HepG2 (cell line): ENCODE results near the gene ZNF653. TPM values are rescaled to one million over a fixed set of nuclear protein-coding genes. Genes with fewer than 3 reads are reported as not detected.

Source experiments
- HNF4A ChIP-seq: sonication (generic); formaldehyde crosslinking; IDR thresholded peaks from 2 replicates; pipeline ENCODE4 v1.4.0; 2020; ENCODE audit warnings: missing genetic modification reagents
- HOXA5 ChIP-seq: sonication (generic); formaldehyde crosslinking; IDR thresholded peaks from 2 replicates; pipeline ENCODE4 v1.4.0; 2020; ENCODE audit warnings: missing genetic modification reagents
- KLF16 ChIP-seq, 2 experiments: sonication (generic) in 1 of 2; formaldehyde crosslinking in 1 of 2; IDR thresholded peaks; 2 replicates each; pipeline versions ENCODE4 v1.6.1 to v1.8.0; 2016 to 2023; ENCODE audit warnings: missing genetic modification reagents in 2 of 2, missing compliant biosample characterization in 1 of 2
- NFYB ChIP-seq: sonication (generic); formaldehyde crosslinking; IDR thresholded peaks from 2 replicates; pipeline ENCODE4 v1.4.0; 2020; ENCODE audit warnings: missing genetic modification reagents
- PHB2 ChIP-seq: fragments of 450-650 bp; IDR thresholded peaks from 2 replicates; pipeline ENCODE4 v1.6.1; 2018; ENCODE audit not compliant: partially characterized antibody
- SETDB1 ChIP-seq: sonication (generic); formaldehyde crosslinking; IDR thresholded peaks from 2 replicates; pipeline ENCODE4 v1.5.1; 2020; ENCODE audit warnings: missing genetic modification reagents, mild to moderate bottlenecking, borderline replicate concordance
- SIN3B ChIP-seq: fragments of 150-350 bp; IDR thresholded peaks from 2 replicates; pipeline ENCODE4 v1.6.1; 2014; ENCODE audit warnings: low read length
- TBL1XR1 ChIP-seq: fragments of 150-350 bp; IDR thresholded peaks from 2 replicates; pipeline ENCODE4 v1.6.1; 2014; ENCODE audit warnings: borderline replicate concordance, low read length; ENCODE audit not compliant: partially characterized antibody
- ZNF17 ChIP-seq: sonication (generic); formaldehyde crosslinking; IDR thresholded peaks from 2 replicates; pipeline ENCODE4 v1.5.0; 2020; ENCODE audit warnings: mild to moderate bottlenecking, missing genetic modification reagents
- ZNF263 ChIP-seq: sonication (generic); formaldehyde crosslinking; IDR thresholded peaks from 2 replicates; pipeline ENCODE4 v1.4.0; 2020; ENCODE audit warnings: missing genetic modification reagents
- ZNF333 ChIP-seq: sonication (generic); formaldehyde crosslinking; IDR thresholded peaks from 2 replicates; pipeline ENCODE4 v1.4.0; 2020; ENCODE audit warnings: mild to moderate bottlenecking, missing genetic modification reagents, borderline replicate concordance
- ZNF337 ChIP-seq: sonication (generic); formaldehyde crosslinking; IDR thresholded peaks from 2 replicates; pipeline ENCODE4 v1.5.1; 2020; ENCODE audit warnings: missing genetic modification reagents, low read depth, mild to moderate bottlenecking, borderline replicate concordance
- ZNF34 ChIP-seq: sonication (generic); formaldehyde crosslinking; IDR thresholded peaks from 2 replicates; pipeline ENCODE4 v1.4.0; 2020; ENCODE audit warnings: mild to moderate bottlenecking, missing genetic modification reagents, borderline replicate concordance
- ZNF496 ChIP-seq: sonication (generic); formaldehyde crosslinking; IDR thresholded peaks from 2 replicates; pipeline ENCODE4 v1.8.1; 2023; ENCODE audit warnings: mild to moderate bottlenecking, moderate library complexity, missing genetic modification reagents; ENCODE audit not compliant: insufficient replicate concordance
- ZNF563 ChIP-seq: sonication (generic); formaldehyde crosslinking; IDR thresholded peaks from 2 replicates; pipeline ENCODE4 v1.8.0; 2022; ENCODE audit warnings: mild to moderate bottlenecking, moderate library complexity, missing genetic modification reagents
- ZNF607 ChIP-seq: sonication (generic); formaldehyde crosslinking; IDR thresholded peaks from 2 replicates; pipeline ENCODE4 v1.5.1; 2020; ENCODE audit warnings: missing genetic modification reagents, mild to moderate bottlenecking, borderline replicate concordance
- ZNF724P ChIP-seq: sonication (generic); formaldehyde crosslinking; IDR thresholded peaks from 2 replicates; pipeline ENCODE4 v1.8.0; 2022; ENCODE audit warnings: missing genetic modification reagents, borderline replicate concordance
- ZSCAN9 ChIP-seq: IDR thresholded peaks from 2 replicates; pipeline ENCODE4 v1.6.1; 2016; ENCODE audit warnings: borderline replicate concordance
- polyA plus RNA-seq, 8 experiments: library from polyadenylated mRNA; depleted of rRNA in 3 of 8; stranded (reverse) in 7 of 8; unstranded in 1 of 8; fragments of >200 nt; fragmentation: Illumina TruSeq in 4 of 8; extraction: Trizol in 4 of 8; gene quantifications; 2 replicates each; pipeline versions ENCODE4 v1.2.1 to v1.2.3, GENCODE V29; 2011 to 2016; ENCODE audit warnings: low read depth in 4 of 8, missing spikeins in 1 of 8, mixed read lengths in 1 of 8; ENCODE audit not compliant: insufficient read depth in 1 of 8
- total RNA-seq, 5 experiments: library from RNA; depleted of rRNA; stranded (reverse); fragments of >200 nt; fragmentation: Illumina TruSeq; extraction: Trizol; gene quantifications; 2 replicates each; pipeline ENCODE4 v1.2.3, GENCODE V29; 2016; ENCODE audit warnings: low read depth in 1 of 5
- TF ChIP-seq, protein P1 (sequence below): sonication (generic); formaldehyde crosslinking; IDR thresholded peaks from 2 replicates; pipeline ENCODE4 v1.4.0; 2020; ENCODE audit warnings: missing genetic modification reagents, borderline replicate concordance
- TF ChIP-seq, protein P2 (sequence below): sonication (generic); formaldehyde crosslinking; IDR thresholded peaks from 2 replicates; pipeline ENCODE4 v1.5.0; 2020; ENCODE audit warnings: mild to moderate bottlenecking, missing genetic modification reagents
- TF ChIP-seq, protein P3 (sequence below): sonication (generic); formaldehyde crosslinking; IDR thresholded peaks from 2 replicates; pipeline ENCODE4 v1.5.0; 2020; ENCODE audit warnings: mild to moderate bottlenecking, missing genetic modification reagents, borderline replicate concordance

ZNF653 gene
- total and polyA plus RNA-seq, 2 of the 13 experiments (the other 11 are each of a cell fraction or from before 2014, with no cell fraction given), result 4.7 to 7.1 TPM

GRCh38 chr19:11435057-11435832 is 70.4 kb downstream of the ZNF653 start, which contains the start of the genes ODAD3 and PRKCSH (continued):
- peak; percentile 51; the same call in 1 of the 2 replicates for TF ChIP-seq SIN3B
- peak; percentile 17 for TF ChIP-seq TBL1XR1
- peak; percentile 93 for TF ChIP-seq HNF4A (CRISPR knock-in tag)
- TF ChIP-seq SETDB1 (CRISPR knock-in tag), result no peak
- no peak for TF ChIP-seq ZNF724P (CRISPR knock-in tag)
- TF ChIP-seq PHB2, result no peak
- no peak for TF ChIP-seq ZNF263 (CRISPR knock-in tag)
- TF ChIP-seq HOXA5 (CRISPR knock-in tag), result peak; percentile 78
- TF ChIP-seq, protein P1, sequence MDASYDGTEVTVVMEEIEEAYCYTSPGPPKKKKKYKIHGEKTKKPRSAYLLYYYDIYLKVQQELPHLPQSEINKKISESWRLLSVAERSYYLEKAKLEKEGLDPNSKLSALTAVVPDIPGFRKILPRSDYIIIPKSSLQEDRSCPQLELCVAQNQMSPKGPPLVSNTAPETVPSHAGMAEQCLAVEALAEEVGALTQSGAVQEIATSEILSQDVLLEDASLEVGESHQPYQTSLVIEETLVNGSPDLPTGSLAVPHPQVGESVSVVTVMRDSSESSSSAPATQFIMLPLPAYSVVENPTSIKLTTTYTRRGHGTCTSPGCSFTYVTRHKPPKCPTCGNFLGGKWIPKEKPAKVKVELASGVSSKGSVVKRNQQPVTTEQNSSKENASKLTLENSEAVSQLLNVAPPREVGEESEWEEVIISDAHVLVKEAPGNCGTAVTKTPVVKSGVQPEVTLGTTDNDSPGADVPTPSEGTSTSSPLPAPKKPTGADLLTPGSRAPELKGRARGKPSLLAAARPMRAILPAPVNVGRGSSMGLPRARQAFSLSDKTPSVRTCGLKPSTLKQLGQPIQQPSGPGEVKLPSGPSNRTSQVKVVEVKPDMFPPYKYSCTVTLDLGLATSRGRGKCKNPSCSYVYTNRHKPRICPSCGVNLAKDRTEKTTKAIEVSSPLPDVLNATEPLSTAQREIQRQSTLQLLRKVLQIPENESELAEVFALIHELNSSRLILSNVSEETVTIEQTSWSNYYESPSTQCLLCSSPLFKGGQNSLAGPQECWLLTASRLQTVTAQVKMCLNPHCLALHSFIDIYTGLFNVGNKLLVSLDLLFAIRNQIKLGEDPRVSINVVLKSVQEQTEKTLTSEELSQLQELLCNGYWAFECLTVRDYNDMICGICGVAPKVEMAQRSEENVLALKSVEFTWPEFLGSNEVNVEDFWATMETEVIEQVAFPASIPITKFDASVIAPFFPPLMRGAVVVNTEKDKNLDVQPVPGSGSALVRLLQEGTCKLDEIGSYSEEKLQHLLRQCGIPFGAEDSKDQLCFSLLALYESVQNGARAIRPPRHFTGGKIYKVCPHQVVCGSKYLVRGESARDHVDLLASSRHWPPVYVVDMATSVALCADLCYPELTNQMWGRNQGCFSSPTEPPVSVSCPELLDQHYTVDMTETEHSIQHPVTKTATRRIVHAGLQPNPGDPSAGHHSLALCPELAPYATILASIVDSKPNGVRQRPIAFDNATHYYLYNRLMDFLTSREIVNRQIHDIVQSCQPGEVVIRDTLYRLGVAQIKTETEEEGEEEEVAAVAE (CRISPR knock-in tag), result peak; percentile 64; the same call in 1 of the 2 replicates
- TF ChIP-seq ZNF17 (CRISPR knock-in tag), result no peak
- TF ChIP-seq NFYB (CRISPR knock-in tag), result peak; percentile 90
- TF ChIP-seq KLF16 (CRISPR knock-in tag; IDR thresholded peaks at IDR 0.05), result peak in 1 of 2 experiments; percentile 82; a peak in 2 of 4 replicates
- TF ChIP-seq ZNF607 (CRISPR knock-in tag), result peak; percentile 79; the same call in 1 of the 2 replicates
- no peak for TF ChIP-seq ZNF333
- 0 out of 2 replicates have a peak, but pooled peaks have one; percentile 47 for TF ChIP-seq ZNF563 (CRISPR knock-in tag)
- no peak for TF ChIP-seq ZSCAN9 (CRISPR knock-in tag)
- TF ChIP-seq, protein P2, sequence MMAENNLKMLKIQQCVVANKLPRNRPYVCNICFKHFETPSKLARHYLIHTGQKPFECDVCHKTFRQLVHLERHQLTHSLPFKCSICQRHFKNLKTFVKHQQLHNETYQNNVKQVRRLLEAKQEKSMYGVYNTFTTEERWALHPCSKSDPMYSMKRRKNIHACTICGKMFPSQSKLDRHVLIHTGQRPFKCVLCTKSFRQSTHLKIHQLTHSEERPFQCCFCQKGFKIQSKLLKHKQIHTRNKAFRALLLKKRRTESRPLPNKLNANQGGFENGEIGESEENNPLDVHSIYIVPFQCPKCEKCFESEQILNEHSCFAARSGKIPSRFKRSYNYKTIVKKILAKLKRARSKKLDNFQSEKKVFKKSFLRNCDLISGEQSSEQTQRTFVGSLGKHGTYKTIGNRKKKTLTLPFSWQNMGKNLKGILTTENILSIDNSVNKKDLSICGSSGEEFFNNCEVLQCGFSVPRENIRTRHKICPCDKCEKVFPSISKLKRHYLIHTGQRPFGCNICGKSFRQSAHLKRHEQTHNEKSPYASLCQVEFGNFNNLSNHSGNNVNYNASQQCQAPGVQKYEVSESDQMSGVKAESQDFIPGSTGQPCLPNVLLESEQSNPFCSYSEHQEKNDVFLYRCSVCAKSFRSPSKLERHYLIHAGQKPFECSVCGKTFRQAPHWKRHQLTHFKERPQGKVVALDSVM (CRISPR knock-in tag), result peak; percentile 34; the same call in 1 of the 2 replicates
- TF ChIP-seq ZNF496 (CRISPR knock-in tag), result no peak
- TF ChIP-seq ZNF337 (CRISPR knock-in tag), result peak; percentile 78; the same call in 1 of the 2 replicates
- TF ChIP-seq, protein P3, sequence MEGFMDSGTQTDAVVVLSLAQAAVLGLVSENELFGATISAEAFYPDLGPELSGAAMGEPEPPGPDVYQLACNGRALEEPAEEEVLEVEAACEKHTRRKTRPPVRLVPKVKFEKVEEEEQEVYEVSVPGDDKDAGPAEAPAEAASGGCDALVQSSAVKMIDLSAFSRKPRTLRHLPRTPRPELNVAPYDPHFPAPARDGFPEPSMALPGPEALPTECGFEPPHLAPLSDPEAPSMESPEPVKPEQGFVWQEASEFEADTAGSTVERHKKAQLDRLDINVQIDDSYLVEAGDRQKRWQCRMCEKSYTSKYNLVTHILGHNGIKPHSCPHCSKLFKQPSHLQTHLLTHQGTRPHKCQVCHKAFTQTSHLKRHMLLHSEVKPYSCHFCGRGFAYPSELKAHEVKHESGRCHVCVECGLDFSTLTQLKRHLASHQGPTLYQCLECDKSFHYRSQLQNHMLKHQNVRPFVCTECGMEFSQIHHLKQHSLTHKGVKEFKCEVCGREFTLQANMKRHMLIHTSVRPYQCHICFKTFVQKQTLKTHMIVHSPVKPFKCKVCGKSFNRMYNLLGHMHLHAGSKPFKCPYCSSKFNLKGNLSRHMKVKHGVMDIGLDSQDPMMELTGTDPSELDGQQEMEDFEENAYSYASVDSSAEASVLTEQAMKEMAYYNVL (CRISPR knock-in tag), result no peak
- no peak for TF ChIP-seq ZNF34 (CRISPR knock-in tag)
